HG03060 (cell line): Measurements from ENCODE around the gene COL15A1.
A peak's percentile ranks its signal among the peaks of the same experiment; 100 is the strongest.

ENCODE experiments used
- ATAC-seq: cut with Tn5 transposase; IDR thresholded peaks from one replicate; pipeline ENCODE4 v1.9.1; 2021; ENCODE audit warnings: low read depth, moderate number of reproducible peaks; ENCODE audit not compliant: unreplicated experiment

The COL15A1 gene

DNA sequence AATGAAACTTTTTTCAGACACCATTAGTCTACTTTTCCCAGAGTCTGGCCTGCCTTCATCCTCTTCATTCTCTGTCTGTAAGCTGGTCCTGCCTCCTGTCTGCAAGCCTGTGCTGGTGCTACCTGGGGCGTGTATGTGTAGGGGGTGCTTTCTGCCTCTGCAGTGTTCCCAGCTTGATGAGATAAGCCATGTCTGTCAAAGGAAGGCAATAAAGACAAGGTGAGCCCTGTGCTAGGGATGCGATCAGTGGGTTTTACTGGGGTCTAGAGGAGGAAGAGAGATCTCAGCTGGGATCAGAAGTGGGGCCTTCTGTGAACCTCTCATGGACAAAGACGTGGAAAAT is 83.2 kb downstream of the COL15A1 start:
- ATAC-seq, result no peak

DNA sequence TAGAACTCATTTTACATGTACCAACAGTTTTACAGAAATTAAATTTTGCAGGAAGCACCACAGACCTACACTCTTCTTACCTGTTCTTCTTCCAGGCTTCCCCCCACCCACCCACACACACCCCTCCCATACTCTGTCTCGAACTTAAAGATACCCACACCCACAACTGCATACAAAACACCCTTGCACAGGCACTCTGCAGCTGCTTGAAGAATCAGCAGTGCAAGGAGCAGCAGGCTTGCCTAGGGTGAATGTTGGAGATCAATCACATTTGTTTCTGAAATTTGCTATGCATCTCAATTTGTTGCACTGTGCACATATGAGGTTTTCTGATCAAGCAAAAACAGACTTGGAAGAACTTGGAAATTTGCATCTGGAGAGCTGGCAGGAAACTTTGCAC is 83.7 kb downstream of the COL15A1 start:
- no peak for ATAC-seq

DNA sequence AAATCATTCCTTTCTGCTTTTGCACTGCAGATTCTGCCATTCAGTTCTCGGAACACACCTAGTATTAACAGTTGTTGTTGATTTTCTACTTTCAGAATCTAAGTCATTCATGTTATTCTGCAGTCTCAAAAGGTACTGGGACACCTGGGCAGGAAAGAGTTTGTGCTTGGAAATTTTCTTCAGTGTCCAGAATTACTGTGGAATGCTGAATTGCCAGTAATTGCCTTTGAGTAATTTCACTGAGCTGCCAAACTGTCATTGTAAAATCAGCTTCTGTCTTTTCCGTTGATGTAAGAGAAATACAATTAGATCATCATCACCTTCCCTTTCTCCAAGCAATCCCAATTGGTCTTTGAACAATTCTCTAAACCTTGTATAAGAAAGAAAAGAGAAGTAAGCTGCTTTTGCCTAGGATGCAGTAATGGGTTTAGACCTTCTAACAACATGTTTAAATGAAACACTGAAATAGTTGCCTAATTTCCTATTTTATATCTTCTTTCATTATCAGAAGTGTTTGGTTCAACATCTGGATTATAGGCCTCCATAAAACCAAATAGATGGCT is 85.5 kb downstream of the COL15A1 start:
- ATAC-seq, result no peak

DNA sequence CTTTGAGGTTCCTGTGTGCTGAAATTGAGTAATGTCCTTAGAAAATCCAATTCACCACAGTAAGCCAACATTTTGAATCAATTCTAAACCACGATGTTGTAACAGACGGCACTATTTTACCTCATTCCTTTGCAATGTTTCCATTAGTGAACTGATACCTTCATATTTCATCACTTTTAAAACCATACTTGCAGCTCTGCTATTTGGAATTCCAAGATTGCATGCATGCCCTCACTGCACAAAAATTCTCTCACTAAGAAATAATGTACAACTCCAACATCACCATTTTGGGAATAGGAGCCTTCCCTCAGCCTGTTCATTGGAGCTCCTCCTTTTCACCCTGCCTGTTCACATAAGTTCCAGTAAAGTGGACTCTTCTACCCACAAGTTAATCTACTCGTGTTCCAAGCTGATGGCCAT is 86.4 kb downstream of the COL15A1 start:
- ATAC-seq, result no peak

DNA sequence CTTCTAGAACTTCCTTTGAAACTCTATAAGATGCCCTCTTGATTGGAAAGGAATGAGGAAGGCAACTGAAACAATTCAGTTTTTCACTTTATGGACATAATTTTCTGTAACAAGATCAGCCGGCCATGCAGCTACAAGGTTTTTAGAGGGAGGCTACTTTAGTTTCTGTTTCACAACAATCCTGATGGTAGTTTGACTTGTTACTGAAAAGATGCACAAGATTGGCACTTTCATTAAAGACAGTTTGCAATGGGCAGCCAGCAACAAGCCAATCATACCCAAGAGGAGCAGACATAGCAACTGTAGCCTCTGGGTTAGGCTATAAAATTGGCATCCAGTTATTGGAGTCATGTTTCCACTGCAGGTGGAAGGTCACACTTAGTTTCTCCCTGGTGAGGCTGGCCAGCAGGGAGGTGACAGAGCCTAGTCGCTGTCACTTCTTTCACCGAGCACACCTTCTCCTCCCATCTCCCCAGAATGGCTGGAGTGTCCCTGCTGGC is 87.0 kb downstream of the COL15A1 start:
- ATAC-seq, result no peak

DNA sequence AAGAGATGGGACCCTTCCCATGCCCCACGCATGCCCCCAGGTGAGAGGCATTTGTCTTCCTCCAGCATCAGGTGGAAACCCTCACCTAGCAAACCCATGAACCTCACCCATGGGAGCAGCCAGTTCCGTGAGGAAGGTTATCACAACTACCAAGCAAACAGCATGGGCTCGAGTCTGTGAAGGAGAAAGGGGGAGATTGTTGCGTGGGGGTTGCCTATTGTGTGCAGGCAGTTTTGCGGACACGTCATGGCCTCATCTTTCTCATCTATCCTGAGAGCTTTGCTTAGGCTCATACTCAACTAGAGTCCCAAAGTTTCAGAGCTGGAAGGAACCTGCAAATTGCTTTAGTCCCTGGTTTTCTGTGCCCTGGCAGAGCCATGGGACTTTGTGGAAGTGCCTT is 87.6 kb downstream of the COL15A1 start:
- no peak for ATAC-seq

DNA sequence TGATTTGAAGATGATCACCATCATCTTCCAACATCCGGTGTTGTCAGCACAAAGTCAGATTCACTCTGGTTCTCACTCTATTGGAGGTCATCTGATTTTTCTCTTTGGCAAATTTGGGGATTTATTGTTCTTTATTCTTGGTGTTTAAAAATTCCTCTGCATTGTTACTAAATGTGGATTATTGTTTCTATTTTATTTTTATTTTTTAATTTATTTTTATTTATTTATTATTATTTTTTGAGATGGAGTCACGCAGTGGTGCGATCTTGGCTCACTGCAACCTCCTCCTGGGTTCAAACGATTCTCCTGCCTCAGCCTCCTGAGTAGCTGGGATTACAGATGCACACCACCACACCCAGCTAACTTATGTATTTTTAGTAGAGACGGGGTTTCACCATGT is 88.3 kb downstream of the COL15A1 start:
- no peak for ATAC-seq

DNA sequence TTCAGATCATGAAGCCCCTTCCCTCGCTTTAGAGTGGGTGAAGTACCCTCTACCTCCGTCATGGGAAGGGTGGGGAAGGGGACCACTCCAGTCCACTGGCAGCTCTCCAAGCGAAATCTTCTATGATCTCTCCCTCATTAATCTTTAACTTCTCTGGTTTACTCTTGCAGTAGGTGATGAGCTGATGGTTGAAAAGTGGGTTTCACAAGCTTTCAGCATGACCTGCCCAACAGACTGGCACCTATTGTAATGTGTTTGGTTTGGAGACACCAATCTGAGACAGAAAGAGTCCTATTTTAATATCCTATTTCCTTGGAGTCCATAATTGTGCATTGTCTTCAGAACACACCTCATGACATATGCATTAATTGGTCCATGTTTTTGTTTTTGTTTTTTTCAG is 90.4 kb downstream of the COL15A1 start:
- no peak for ATAC-seq

DNA sequence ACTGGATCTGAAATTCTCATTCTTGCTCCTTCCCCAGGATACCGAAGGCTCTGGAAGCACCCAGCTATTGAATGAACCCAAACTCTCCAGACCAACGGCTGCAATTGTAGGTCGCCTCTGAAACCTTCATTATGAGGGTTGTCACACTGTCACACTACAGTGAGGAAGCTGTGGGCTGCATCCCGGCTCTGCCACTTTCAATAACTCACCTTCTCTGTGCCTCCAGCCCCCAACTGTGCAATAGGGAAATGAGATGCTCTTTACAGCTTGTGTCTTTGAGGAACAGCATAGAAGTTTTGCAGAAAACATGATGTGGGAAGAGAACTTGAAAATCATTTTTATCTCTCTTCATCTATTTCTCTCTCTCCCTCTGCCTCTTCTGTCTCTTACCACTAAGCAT is 91.6 kb downstream of the COL15A1 start:
- ATAC-seq, result no peak

DNA sequence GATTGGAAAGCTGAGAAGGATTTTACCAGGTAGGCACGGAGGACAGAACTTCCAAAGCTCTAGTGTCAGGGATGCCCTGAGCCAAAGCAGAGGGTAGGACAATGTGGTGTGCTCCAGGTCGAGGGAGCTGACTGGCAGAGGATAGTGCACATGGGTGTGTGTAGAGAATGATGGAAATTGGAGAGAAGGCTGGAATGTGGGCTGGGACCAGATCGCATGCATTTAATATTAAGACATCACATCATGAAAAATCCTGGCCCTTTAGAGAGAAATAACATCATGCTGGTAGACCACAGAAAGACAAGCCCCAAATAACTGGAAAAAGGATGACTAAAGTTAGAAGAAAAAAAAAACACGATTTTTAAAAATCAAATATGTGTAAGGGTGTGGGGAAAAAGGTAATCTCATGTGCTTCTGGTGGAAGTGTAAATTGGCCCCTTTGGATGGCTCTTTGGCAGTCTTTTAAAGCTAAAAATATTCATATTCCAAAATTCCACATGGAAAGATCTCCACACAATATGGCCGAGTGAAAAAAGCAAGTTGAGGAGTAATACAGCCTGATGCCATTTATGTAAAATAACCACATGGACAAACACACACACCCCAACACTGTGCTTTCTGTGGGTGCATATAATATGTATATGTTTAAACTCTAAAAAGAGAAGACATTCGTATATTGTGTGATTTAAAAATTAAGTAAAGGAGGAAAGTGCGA is 94.2 kb downstream of the COL15A1 start:
- ATAC-seq, result no peak

DNA sequence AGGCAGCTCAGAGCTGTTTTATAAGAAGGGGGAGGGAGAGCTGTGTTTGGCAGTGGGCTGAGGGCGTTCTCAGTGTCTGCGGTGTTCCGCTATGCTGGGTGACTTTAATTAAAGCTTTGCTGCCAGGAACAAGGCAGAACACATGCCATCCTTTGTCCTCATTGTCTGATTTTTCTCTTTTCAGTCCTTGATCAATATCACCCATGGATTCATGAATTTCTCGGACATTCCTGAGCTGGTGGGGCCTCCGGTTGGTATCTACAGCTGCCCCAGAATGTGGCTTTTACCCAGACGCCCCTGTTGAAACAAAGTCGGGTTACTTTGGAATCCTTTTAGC is 94.7 kb downstream of the COL15A1 start:
- ATAC-seq, result no peak

DNA sequence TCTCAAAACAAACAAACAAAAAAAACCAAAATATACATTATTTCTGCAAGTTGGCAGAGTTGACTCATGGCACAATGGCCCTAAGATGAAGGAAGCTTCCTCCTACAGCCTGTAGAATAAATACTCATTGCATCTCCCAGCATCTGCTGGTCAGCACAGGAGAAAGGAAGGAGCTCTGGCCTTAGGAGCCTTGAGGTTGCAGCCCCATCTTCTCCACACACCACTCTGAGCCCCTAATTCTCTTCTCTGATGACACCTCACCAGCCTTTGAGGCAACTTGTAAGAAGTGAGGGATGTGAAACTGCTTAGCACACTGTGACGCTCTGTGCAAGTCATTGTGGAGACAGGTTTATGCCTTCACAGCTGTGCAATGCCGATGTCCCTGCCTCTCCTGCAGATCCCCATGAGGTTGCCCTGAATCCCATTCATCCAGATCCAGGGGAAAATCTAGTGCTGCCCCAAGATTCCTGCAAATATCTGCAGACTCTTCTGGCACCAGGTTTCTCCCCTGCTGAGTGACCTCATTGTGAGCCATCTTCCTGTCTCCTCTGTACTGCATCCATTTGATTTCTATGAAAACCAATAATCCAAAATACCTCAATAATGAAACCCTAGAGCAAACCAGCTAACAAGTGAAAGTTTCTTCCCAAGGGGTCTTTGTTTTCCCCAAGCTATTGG is 95.9 kb downstream of the COL15A1 start:
- ATAC-seq, result peak; percentile 50

DNA sequence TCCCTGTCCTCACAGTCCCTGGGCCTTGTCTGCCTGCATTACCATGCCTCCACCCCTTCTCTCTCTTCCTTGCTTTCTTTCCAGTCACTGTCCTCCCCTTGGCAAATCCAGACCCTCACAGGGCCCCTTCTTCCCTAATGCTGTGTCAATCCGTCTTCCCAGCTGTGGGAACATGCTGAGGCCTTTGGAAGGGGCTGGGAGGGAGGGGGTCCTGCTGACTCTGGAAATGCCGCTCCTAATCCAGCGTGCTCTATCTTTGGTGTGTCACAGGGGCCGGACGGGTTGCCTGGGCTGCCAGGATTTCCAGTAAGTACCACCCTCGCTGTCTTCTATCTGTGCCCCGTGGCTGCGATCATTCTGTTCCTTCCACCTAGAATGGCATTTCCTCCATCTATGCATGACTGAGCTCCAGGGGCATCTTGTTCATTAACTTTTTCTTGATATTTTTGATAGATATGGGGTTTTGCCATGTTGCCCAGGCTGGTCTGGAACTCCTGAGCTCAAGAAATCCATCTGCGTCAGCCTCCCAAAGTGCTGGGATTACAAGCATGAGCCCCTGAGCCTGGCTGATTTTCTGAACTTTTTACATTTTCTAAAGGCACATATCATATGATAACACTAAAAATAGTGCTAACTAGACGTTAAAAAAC is 96.7 kb downstream of the COL15A1 start:
- no peak for ATAC-seq

DNA sequence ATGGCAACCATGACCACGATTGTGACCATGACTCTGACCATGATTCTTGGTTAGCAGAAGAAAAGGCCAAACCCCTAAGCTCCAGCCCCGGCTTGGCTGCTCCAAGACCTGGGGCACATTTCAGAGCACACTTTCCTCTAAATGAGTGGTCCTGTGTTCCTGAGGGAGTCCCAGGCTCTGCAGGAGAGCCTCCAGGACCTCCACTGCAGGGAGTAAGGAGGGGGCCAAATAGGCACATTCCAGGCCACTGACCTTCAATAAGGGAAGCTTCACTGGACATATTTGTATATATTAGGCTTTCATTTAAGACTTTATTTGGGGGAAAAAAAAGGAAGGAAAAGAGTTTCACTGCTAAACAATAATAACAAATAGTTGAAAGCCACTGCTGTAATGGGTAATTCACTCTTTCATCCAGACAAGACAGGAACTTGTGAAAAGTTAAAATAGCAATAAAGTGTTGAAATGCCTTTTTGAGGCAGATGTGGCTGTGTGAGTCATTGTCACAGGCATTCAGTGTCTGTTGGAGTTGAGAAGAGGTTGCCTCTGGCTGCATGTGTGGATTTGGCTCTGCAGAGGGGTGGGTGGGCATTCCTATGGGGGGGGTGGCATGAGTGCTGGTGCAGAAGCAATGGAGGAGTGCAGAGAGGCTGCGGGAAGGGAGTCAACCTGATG is 97.3 kb downstream of the COL15A1 start:
- ATAC-seq, result no peak

DNA sequence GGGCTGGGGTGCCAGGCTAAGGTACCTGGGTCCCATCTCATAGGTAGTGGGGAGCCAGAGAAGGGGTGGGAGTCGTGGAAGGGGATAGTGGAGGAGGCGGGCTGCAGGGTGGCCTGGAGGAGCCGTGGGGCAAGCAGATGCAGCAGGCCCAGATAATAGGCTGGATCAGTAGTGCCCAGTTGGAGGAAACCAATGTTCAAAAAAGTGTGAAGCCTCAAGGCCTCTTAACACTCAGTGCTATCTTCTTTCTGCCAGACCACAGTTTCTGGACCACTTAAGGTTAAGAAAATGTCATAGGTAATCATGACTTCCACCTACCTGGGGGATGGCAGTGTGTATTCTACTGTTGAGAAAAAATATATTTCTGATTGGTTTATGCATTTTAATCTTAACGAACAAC is 97.9 kb downstream of the COL15A1 start:
- no peak for ATAC-seq

DNA sequence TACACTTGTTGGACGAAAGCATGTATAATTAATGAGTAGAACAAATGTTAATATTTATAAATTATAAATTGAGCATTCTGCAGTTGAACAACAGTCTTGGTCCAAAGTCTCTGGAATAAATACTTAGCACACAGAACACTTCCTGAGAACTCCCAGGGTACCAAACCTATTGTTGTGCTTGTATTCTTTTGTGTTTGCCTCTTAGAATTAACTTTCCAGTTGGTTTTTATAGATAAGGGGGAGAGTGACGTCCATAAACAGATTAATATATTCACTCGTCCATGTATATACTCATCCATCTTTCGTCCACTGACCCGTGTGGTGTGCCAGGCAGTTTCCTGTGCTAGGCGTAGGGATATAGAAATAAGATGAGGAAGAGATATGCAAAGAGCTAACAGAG is 98.9 kb downstream of the COL15A1 start:
- ATAC-seq, result no peak

DNA sequence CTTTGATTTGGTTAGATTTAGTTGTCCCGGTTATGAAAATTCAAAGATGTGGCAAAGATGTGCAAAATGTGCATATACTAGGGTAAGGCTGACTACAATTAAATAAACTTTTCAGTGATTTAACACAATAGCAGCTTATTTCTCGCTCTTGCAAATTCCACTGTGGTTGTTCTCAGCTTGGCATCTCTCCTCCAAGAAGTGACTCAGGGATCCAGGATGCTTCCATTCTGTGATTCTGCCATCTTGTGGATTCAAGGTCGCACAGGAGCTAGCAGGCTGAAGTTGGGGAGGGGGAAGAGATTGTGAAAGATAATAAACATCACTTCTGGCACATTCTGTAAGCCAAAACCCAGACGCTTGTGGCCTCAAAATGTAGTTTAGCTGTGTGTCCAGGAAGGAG is 101.1 kb downstream of the COL15A1 start:
- no peak for ATAC-seq

DNA sequence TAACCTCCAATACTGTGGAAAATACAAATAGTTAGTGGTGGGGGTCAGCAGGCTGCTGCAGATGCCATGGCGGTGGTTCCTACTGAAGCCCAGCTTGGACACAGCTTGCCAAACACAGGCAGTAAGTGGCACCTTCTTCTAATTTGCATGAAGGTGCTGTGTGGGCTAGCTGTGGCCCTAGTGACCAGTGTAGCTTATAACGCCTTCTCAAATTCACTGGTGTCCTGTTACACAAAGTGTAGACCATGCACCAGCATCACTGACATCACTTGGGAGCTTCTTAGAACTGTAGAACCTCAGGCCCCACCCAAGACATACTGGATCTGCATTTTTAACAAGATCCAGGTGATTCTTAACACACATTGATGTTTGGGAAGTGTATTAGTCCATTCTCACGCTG is 102.4 kb downstream of the COL15A1 start:
- no peak for ATAC-seq

DNA sequence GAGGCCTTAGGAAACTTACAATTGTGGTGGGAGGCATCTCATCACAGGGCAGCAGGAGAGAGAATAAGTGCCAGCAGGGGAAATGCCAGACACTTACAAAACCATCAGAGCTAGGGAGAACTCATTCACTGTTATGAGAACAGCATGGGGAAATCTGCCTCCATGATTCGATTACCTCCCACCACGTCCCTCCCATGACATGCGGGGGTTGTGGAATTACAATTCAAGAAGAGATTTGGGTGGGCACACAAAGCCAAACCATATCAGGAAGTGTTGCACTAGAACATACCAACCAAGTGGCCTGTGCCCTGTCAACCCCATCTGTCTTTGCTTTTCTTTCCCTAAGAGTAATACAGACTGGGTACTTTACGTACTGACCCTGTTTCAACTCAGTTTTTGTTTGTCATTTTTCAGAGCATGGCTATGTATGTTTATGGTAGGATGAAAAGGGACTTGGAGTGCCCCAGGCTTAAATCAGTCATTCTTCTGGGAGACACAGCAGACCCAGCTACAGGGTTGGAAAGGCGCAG is 102.9 kb downstream of the COL15A1 start:
- no peak for ATAC-seq

DNA sequence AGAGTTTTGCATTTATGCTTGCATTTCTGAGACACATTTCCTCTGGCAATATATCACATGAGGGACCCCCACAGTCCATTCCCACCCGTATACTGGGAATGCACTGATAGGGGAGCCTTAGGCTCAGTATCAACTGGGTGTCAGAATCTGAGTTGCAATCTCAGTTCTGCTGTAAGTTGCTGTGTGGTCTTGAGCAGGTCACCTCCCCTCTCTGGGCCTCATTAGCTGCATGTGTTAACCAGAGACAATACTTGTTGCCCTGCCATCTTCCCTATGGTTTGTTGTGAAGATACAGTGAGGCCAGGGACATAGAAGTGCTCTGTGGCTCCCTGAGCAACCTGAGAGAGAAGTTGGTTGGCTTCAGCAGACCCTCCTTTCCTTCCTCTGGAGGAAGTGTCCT is 105.5 kb downstream of the COL15A1 start:
- ATAC-seq, result no peak

DNA sequence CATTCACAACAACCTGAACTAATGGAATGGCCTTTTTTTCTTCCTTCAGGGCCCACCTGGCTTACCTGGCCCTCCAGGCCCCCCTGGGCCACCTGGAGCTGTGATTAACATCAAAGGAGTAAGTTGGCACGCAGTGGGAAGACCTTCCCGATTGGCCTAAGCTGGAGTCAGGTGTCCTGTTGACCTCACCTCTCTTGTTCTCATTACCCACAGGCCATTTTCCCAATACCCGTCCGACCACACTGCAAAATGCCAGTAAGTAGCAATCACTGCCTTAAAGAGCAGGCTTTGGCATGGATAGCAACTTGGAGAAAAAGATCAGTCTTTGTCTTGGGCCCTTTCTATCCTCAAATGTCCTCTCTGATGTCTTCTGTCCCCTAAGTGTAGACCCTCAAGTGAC is 105.9 kb downstream of the COL15A1 start:
- ATAC-seq, result no peak
